Activated naive CD4-positive, alpha-beta T cell treated with anti-CD3 and anti-CD28 coated beads, Interleukin-2, amount 10 ng/mL, durations not matched to agents 7 days and 5 days (primary cell): Measurements from ENCODE around the gene OR4D2.
"Not testable (repeated sequence)": the region's sequence is repeated elsewhere in the genome, so short reads cannot be mapped to it uniquely, and the experiment has no call there.

Experiments used
- CTCF ChIA-PET: fragments of 350-600 bp; sonication (Branson Sonifier 250); formaldehyde crosslinking; loops from one replicate; lab custom pipeline; 2021; ENCODE audit warnings: antibody characterized with exemption; lab: Charles Lee
- DNase-seq: peaks from one replicate; pipeline ENCODE4 v3.0.0-alpha.2; 2020
- H3K27ac Mint-ChIP-seq: one replicate; pipeline ENCODE4 v1.8.0; 2021; ENCODE audit warnings: mild to moderate bottlenecking, moderate library complexity, mixed read lengths
- H3K27me3 Mint-ChIP-seq: one replicate; pipeline ENCODE4 v1.8.0; 2021; ENCODE audit warnings: mild to moderate bottlenecking, mixed read lengths
- H3K36me3 Mint-ChIP-seq: one replicate; pipeline ENCODE4 v1.8.0; 2021; ENCODE audit warnings: mixed read lengths
- H3K4me1 Mint-ChIP-seq: one replicate; pipeline ENCODE4 v1.8.0; 2021; ENCODE audit warnings: mixed read lengths
- H3K4me3 Mint-ChIP-seq: one replicate; pipeline ENCODE4 v1.8.0; 2021; ENCODE audit warnings: mild to moderate bottlenecking, moderate library complexity, mixed read lengths
- H3K9me3 Mint-ChIP-seq: one replicate; pipeline ENCODE4 v1.8.0; 2021; ENCODE audit warnings: mixed read lengths

Gene OR4D2

DNA sequence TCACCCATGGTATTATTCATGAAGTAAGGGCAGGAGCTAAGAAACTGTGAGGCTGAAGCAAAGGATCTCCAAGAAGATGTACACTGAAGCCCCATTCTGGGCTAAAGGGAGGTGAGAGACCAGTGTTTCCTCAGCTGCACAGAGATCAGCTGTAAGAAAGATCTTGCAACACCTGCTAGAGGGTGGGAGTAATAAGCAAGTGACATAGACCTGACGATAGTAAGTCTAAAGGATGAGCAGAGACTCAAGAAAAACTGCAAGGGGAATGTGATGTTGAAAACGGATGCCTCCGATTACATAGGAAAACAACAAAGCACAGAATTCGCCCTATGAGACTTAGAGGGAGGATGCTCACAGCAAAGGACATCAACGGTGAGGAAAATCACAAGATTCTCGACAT, at the start of gene OR4D2:
TSS of gene OR4D2 (plus strand) at position 301 of the 400 bp plus-strand sequence. CDS start 2,674 bp downstream, outside the sequence.
- peaks cover 25% of the 10 kb centered on the region for H3K4me1 Mint-ChIP-seq
- no peak within 1 kb of the TSS for H3K4me3 Mint-ChIP-seq
- CTCF ChIA-PET = no interaction called here
- peaks cover 33% of the 10 kb centered on the region for H3K27me3 Mint-ChIP-seq
- no peaks in the 10 kb centered on the region for H3K9me3 Mint-ChIP-seq
- peaks cover 3% of the 10 kb centered on the region for H3K36me3 Mint-ChIP-seq
- DNase-seq = no peak
- H3K27ac Mint-ChIP-seq = no peak within 1 kb of the TSS

DNA sequence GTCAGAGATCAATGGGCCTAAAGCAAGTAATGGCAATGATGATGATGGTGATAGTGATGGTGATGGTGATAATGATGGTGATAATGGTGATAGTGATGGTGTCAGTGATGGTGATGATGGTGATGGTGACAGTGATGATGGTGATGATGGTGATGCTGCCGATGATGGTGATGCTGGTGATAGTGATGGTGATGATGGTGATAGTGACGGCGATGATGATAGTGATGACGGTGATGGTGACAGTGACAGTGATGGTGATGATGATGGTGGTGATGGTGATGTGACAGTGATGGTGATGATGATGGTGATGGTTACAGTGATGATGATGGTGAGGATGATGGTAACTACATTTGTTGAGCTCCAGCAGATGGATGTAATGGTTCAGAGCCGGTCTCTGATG, 49.4 kb upstream of the OR4D2 start:
- Mint-ChIP-seq H3K36me3 (no peaks in the 10 kb centered on the region), H3K27ac (no peak overlapping the region), H3K4me3 (no peak overlapping the region), H3K9me3 (no peaks in the 10 kb centered on the region), H3K27me3 (peaks cover 49% of the 10 kb centered on the region), H3K4me1 (peaks cover 5% of the 10 kb centered on the region)
- DNase-seq = no peak
- CTCF ChIA-PET = interaction anchor here (0.7 to 1.9 kb wide), 5 partner anchors 34 to 118 kb away, joined by 3 to 6 read pairs (median 5); no protein-coding TSS in a partner anchor

DNA sequence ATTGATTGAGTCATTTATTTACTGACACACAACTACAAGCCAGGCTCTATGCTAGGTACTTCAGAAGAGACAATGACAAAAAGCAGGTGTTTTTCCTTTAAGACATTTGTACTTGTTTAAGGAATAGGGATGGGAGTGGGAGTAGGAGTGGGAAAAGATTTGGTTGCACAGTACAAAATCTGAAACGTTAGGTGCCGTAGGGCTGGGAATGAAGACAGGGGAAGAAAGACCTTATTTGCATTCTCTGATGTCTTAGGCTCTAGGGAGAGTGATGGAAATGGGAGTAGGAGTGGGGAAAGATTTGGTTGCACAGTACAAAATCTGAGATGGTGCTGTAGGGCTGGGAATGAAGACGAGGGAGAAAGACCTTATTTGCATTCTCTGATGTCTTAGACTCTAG, 47.3 kb upstream of the OR4D2 start:
- Mint-ChIP-seq H3K36me3 (no peaks in the 10 kb centered on the region), H3K4me3 (no peak overlapping the region), H3K27ac (no peak overlapping the region), H3K27me3 (peaks cover 38% of the 10 kb centered on the region), H3K4me1 (peaks cover 6% of the 10 kb centered on the region), H3K9me3 (no peaks in the 10 kb centered on the region)
- CTCF ChIA-PET = interaction anchor here (4.4 to 7.3 kb wide), 2 partner anchors 51 to 56 kb away, joined by 18 to 79 read pairs; no protein-coding TSS in a partner anchor
- no peak for DNase-seq

DNA sequence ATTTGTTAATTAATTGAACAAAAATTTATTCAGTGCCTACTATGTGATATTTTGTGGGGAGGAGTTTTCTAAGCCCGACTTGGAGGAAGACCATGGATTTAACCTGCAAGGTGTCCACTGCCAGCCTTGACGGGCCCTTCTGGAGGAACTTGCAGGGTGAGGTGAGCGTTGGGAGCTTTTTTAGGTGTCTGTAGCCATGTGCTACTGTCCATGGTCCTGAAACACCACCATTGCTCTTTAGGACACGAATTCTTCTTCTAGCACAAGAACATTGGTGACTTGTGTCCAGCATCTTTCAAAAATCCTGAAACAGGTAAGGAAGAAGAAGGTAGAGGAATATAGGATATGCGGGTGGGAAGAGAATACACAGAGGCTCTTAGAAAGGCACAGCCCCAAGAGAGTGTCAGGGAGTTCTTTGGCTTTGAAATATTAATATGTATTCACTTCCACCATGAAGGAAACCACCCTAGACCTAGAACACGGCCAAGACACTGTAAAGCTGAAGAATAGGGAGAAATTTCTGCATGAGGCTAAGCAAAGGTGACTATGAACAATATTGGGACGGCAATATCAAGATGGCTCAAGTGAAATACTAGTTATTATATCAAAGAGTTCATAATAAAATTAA, 46.5 kb upstream of the OR4D2 start:
- Mint-ChIP-seq H3K4me1 (peaks cover 6% of the 10 kb centered on the region), H3K36me3 (no peaks in the 10 kb centered on the region), H3K4me3 (no peak overlapping the region), H3K27ac (no peak overlapping the region), H3K27me3 (peaks cover 30% of the 10 kb centered on the region), H3K9me3 (no peaks in the 10 kb centered on the region)
- peak; percentile 73 for DNase-seq
- CTCF ChIA-PET = interaction anchor here (4.4 to 7.3 kb wide), 2 partner anchors 51 to 55 kb away, joined by 18 to 79 read pairs; no protein-coding TSS in a partner anchor

DNA sequence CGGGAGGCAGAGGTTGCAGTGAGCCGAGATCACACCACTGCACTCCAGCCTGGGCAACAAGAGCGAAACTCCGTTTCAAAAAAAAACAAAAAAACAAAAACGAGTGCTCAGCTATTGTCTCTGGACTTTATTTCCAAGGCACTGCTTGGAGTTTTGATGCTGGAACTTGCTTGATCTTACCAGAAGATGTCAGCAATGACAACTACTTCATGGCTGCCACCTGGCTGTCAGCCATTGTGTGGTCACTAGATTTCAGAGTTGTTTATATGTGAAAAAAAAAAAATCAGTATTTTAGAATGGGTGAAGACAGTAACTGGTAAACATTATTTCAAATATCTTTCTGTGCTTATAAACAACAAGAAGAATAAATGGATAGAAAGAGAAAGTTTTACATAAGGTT, 44.9 kb upstream of the OR4D2 start:
- Mint-ChIP-seq H3K27me3 (peaks cover 24% of the 10 kb centered on the region), H3K9me3 (no peaks in the 10 kb centered on the region), H3K4me1 (peaks cover 6% of the 10 kb centered on the region), H3K36me3 (no peaks in the 10 kb centered on the region), H3K4me3 (no peak overlapping the region), H3K27ac (no peak overlapping the region)
- DNase-seq = peak; percentile 60
- CTCF ChIA-PET = interaction anchor here (0.6 to 7.3 kb wide), 12 partner anchors 10 to 314 kb away, joined by 3 to 79 read pairs (median 4); partner anchors contain the start of genes EPX and OR4D1

DNA sequence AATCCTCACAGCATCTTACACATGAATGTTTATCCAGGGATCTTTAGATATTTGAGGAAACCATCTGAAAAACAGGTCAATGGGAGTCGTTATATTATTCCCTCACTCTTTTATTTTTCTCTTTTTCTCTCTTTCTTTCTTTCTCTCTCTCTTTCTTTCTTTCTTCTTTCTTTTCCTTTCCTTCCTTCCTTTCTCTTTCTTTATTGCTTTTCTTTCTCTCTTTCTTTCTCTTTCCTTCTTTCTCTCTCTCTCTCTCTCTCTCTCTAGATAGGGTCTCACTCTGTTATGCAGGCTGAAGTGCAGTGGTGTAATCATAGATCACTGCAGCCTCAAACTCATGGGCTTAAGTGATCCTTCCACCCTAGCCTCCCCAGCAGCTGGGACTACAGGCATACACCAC, 38.9 kb upstream of the OR4D2 start:
- Mint-ChIP-seq H3K36me3 (no peaks in the 10 kb centered on the region), H3K4me3 (no peak overlapping the region), H3K9me3 (no peaks in the 10 kb centered on the region), H3K27ac (no peak overlapping the region), H3K27me3 (peaks cover 33% of the 10 kb centered on the region), H3K4me1 (no peaks in the 10 kb centered on the region)
- CTCF ChIA-PET = no interaction called here
- DNase-seq = no peak

DNA sequence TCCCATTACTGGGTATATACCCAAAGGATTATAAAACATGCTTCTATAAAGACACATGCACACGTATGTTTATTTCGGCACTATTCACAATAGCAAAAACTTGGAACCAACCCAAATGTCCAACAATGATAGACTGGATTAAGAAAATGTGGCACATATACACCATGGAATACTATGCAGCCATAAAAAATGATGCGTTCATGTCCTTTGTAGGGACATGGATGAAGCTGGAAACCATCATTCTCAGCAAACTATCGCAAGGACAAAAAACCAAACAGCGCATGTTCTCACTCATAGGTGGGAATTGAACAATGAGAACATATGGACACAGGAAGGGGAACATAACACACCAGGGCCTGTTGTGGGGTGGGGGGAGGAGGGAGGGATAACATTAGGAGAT, 34.1 kb upstream of the OR4D2 start:
- H3K4me1 Mint-ChIP-seq, H3K9me3 Mint-ChIP-seq, H3K36me3 Mint-ChIP-seq, H3K27ac Mint-ChIP-seq, CTCF ChIA-PET, DNase-seq, H3K4me3 Mint-ChIP-seq: not testable (repeated sequence)
- H3K27me3 Mint-ChIP-seq = peaks cover 64% of the 10 kb centered on the region

DNA sequence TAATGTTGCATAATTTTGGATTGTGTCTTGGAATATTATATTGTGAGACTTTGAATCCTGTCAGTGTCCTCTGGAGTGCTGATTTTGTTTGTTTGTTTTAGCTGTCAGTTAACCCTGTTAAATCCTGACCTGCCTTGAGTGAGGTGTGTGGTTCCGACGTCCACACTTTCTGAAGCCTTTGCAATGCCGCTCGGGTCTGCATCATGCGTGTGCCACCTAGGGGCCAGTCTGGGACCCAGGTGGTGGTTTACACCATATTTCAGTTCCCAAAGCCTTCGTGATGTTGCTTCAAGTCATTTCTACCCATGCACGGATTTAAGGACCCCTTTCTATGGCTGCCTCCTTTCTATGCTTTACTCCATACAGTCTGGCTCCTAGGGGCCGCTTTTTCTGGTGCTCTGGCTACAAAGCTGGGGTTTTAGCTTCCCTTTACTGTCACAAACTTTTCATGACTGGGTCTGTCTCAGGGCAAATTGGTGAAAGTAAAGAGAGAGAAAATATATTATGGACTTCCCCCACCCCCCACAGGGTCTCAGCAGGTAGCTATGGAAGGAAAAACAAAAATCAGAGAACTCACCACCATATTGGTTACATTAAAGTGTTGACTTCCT, 30.0 kb upstream of the OR4D2 start:
- Mint-ChIP-seq H3K4me1 (no peaks in the 10 kb centered on the region), H3K9me3 (no peaks in the 10 kb centered on the region), H3K27ac (no peak overlapping the region), H3K36me3 (peaks cover 1% of the 10 kb centered on the region), H3K27me3 (peaks cover 45% of the 10 kb centered on the region), H3K4me3 (no peak overlapping the region)
- no peak for DNase-seq
- CTCF ChIA-PET = interaction anchor here (0.9 to 1.3 kb wide), 3 partner anchors 9 to 36 kb away, joined by 3 to 6 read pairs (median 3); no protein-coding TSS in a partner anchor

DNA sequence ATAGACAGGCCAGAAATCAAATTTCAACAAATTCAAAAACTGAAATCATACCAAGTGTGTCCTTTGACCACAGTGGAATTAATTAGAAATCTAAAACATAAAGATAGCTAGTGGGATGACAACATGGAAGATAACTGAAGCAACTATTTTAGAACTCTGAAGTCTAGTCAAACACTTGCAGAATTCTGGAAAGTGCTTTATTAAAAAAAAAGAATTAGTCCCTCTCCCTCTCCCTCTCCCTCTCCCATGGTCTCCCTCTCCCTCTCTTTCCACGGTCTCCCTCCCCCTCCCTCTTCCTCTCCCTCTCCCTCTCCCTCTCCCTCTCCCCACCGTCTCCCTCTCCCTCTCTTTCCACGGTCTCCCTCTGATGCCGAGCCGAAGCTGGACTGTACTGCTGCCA, 25.3 kb upstream of the OR4D2 start:
- Mint-ChIP-seq H3K27ac (no peak overlapping the region), H3K27me3 (peaks cover 36% of the 10 kb centered on the region), H3K4me3 (no peak overlapping the region), H3K36me3 (peaks cover 24% of the 10 kb centered on the region), H3K4me1 (peaks cover 3% of the 10 kb centered on the region), H3K9me3 (peaks cover 24% of the 10 kb centered on the region)
- DNase-seq = no peak
- CTCF ChIA-PET = no interaction called here

DNA sequence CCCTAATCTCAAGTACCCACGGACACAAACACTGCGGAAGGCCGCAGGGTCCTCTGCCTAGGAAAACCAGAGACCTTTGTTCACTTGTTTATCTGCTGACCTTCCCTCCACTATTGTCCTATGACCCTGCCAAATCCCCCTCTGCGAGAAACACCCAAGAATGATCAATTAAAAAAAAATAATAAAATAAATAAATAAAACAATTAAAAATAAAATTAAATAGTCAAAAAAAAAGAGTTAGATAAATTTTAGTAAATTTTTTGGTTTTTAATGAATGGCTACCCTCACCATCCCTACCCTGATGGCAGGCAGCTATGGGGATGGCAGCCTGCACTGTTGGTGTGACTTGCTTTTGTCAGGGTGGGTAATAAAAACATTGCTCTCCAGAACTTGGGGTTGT, 23.4 kb upstream of the OR4D2 start:
- peaks cover 27% of the 10 kb centered on the region for H3K9me3 Mint-ChIP-seq
- H3K36me3 Mint-ChIP-seq = peaks cover 26% of the 10 kb centered on the region
- H3K27me3 Mint-ChIP-seq = peaks cover 32% of the 10 kb centered on the region
- DNase-seq, H3K27ac Mint-ChIP-seq, H3K4me3 Mint-ChIP-seq, CTCF ChIA-PET, H3K4me1 Mint-ChIP-seq: not testable (repeated sequence)

DNA sequence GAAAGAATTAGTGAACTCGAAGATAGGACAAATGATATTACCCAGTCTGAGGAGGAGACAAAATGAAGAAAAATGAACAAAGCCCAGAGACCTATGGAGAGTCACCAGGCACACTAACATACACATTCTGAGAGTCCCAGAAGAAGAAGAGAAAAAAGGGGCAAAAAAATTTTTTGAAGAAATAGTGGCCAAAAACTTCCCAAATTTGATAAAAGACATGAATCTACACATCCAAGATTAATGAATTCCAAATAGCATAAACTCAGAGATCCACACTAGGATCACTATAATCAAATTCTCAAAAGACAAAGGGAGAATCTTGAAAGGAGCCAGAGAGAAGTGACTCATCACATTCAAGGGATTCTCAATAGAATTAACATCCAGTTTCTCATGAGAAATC, 22.0 kb upstream of the OR4D2 start:
- H3K9me3 Mint-ChIP-seq = peaks cover 27% of the 10 kb centered on the region
- peaks cover 4% of the 10 kb centered on the region for H3K4me1 Mint-ChIP-seq
- CTCF ChIA-PET = no interaction called here
- no peak overlapping the region for H3K27ac Mint-ChIP-seq
- no peak overlapping the region for H3K4me3 Mint-ChIP-seq
- peaks cover 43% of the 10 kb centered on the region for H3K27me3 Mint-ChIP-seq
- peaks cover 26% of the 10 kb centered on the region for H3K36me3 Mint-ChIP-seq
- DNase-seq = no peak

DNA sequence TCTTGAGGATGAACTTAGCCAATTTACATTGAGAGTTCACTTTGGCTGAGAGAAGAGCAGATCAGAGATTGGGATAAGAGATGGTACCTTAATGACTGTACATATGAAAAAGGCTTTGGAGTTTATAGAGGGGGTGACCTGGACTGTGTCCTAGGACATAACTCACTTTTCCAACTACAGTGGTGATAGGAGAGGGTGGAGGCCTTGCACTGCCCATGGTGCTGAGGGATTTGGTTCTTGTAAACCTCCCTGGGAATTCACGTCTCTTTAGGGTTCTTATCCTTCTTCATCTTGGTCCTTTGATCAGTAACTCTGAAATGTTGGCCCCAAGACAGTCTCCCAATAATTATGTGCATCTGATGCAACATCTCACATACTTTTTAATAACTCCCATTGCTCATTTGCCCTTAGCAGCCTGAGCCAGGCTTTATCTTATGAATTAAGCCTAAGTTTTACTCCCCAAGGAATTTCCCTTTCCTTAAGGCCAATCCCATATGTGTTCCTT, 18.8 kb upstream of the OR4D2 start, which contains the start of gene OR4D1:
TSS of gene OR4D1 (plus strand) at position 455 of the 505 bp plus-strand sequence. CDS start 6,770 bp downstream, outside the sequence.
- peaks cover 34% of the 10 kb centered on the region for H3K36me3 Mint-ChIP-seq
- peaks cover 24% of the 10 kb centered on the region for H3K4me1 Mint-ChIP-seq
- CTCF ChIA-PET = interaction anchor here (1.6 kb wide), 1 partner anchor 26 kb away, joined by 4 read pairs; no protein-coding TSS in a partner anchor
- no peak for DNase-seq
- H3K4me3 Mint-ChIP-seq = no peak within 1 kb of the TSS
- H3K27me3 Mint-ChIP-seq = peaks cover 40% of the 10 kb centered on the region
- H3K9me3 Mint-ChIP-seq = peaks cover 27% of the 10 kb centered on the region
- no peak within 1 kb of the TSS for H3K27ac Mint-ChIP-seq

DNA sequence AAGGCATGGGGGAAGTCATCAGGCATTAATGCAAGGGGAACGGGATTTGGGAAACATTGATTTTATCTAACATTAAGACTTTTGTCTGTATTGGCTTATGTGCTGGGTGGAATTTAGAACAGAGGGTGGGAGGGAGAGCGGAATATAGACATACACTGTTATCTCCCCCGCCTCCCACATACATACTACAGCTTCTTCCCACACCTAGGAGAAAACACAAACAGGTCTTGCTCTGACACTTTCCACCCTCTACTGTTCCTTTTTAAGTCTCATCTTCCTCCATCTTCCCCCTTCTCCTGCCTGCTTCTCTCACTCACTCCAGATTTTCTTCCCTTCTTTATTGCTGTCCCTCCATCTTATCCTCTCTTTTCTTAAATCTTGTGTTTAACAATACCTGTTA, 18.2 kb upstream of the OR4D2 start:
- no peak for DNase-seq
- H3K4me3 Mint-ChIP-seq = no peak overlapping the region
- peaks cover 33% of the 10 kb centered on the region for H3K36me3 Mint-ChIP-seq
- CTCF ChIA-PET = interaction anchor here (1.6 kb wide), 1 partner anchor 27 kb away, joined by 4 read pairs; no protein-coding TSS in a partner anchor
- H3K27ac Mint-ChIP-seq = no peak overlapping the region
- H3K27me3 Mint-ChIP-seq = peaks cover 38% of the 10 kb centered on the region
- peaks cover 27% of the 10 kb centered on the region for H3K9me3 Mint-ChIP-seq
- H3K4me1 Mint-ChIP-seq = peaks cover 30% of the 10 kb centered on the region

DNA sequence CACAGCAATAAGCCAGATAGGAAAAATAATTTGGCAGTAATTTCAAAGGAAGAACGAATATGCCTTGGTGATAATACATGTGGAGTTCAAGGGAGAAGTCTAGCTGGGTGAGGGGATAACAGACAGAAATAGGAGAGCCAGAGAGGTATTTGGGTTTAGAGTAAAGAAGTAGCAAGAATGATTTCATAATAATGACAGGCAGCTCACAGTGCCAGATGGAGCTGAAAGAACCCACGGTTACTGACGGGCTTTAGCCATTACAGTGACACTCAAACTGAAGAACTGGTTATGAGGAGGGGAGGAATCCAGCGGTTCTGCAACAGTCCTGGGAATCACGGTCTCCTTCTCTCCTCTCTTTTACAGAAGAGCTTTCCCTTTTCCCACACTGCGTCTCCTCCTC, 16.4 kb upstream of the OR4D2 start:
- Mint-ChIP-seq H3K36me3 (peaks cover 30% of the 10 kb centered on the region), H3K27ac (no peak overlapping the region), H3K4me3 (no peak overlapping the region), H3K27me3 (peaks cover 30% of the 10 kb centered on the region), H3K4me1 (peaks cover 48% of the 10 kb centered on the region), H3K9me3 (peaks cover 23% of the 10 kb centered on the region)
- no peak for DNase-seq
- CTCF ChIA-PET = interaction anchor here (0.6 to 1.2 kb wide), 2 partner anchors 22 to 273 kb away, joined by 3 to 4 read pairs; no protein-coding TSS in a partner anchor
